T-helper 2 cell treated with Interferon-gamma antibody and Interleukin-4, amounts not matched to agents 100 ng/mL and 5 ng/mL, for 36 hours (primary cell): ENCODE measurements around the gene SHOC2. TPM values are rescaled to one million over a fixed set of nuclear protein-coding genes. Genes with fewer than 3 reads are reported as not detected.

Experiments used
- intact Hi-C: fragments of 100-400 bp; cut with micrococcal nuclease; formaldehyde crosslinking; loops from one replicate; pipeline ENCODE4 v1.15.1; 2023
- total RNA-seq: library from RNA; stranded (reverse); gene quantifications from 2 replicates; pipeline ENCODE4 v1.2.3, GENCODE V29; 2022

SHOC2 gene
- total RNA-seq, 1 donor from 2014 or later = 43.9 TPM

- intact Hi-C loops = no loop called here
Measured at GRCh38 chr10:110978204-110978603, 58.8 kb downstream of the SHOC2 start.

GRCh38 chr10:110979611-110980010, 60.2 kb downstream of the SHOC2 start:
- intact Hi-C loops = no loop called here

GRCh38 chr10:110980807-110981206, 61.4 kb downstream of the SHOC2 start:
- intact Hi-C loops = no loop called here

- intact Hi-C loops = no loop called here
Measured at GRCh38 chr10:110983466-110983865, 64.1 kb downstream of the SHOC2 start.

GRCh38 chr10:110985497-110986275, 66.3 kb downstream of the SHOC2 start:
- intact Hi-C loops = loop anchor here (1.0 kb wide), 1 partner anchor 8 kb away; no protein-coding TSS in a partner anchor

- intact Hi-C loops = no loop called here
Measured at GRCh38 chr10:110989016-110989415, 69.6 kb downstream of the SHOC2 start.

- intact Hi-C loops = loop anchor here (2.0 kb wide), 1 partner anchor 73 kb away; the partner anchor contains the start of genes BBIP1 and SHOC2
Measured at GRCh38 chr10:110992006-110992800, 72.8 kb downstream of the SHOC2 start.

GRCh38 chr10:110993024-110993693, 73.8 kb downstream of the SHOC2 start:
- intact Hi-C loops = loop anchor here (1.0 to 2.0 kb wide), 2 partner anchors 8 to 74 kb away; partner anchors contain the start of genes BBIP1 and SHOC2

- intact Hi-C loops = no loop called here
Measured at GRCh38 chr10:110994406-110995086, 75.1 kb downstream of the SHOC2 start.

- intact Hi-C loops = no loop called here
Measured at GRCh38 chr10:110995301-110995700, 75.9 kb downstream of the SHOC2 start.

- intact Hi-C loops = no loop called here
Measured at GRCh38 chr10:110996256-110996655, 76.9 kb downstream of the SHOC2 start.

GRCh38 chr10:111004016-111004415, 84.6 kb downstream of the SHOC2 start:
- intact Hi-C loops = no loop called here

- intact Hi-C loops = no loop called here
Measured at GRCh38 chr10:111007486-111007885, 88.1 kb downstream of the SHOC2 start.

GRCh38 chr10:111015181-111015580, 95.8 kb downstream of the SHOC2 start:
- intact Hi-C loops = no loop called here

GRCh38 chr10:111017098-111017497, 97.7 kb downstream of the SHOC2 start:
- intact Hi-C loops = no loop called here

GRCh38 chr10:111018021-111018420, 98.6 kb downstream of the SHOC2 start:
- intact Hi-C loops = no loop called here

- intact Hi-C loops = no loop called here
Measured at GRCh38 chr10:111023060-111023459, 103.7 kb downstream of the SHOC2 start.

- intact Hi-C loops = no loop called here
Measured at GRCh38 chr10:111030042-111030750, 110.8 kb downstream of the SHOC2 start.

- intact Hi-C loops = no loop called here
Measured at GRCh38 chr10:111034598-111035310, 115.3 kb downstream of the SHOC2 start.

GRCh38 chr10:111035542-111035941, 116.1 kb downstream of the SHOC2 start:
- intact Hi-C loops = no loop called here
